Activated effector memory CD4-positive, alpha-beta T cell treated with anti-CD3 and anti-CD28 coated beads, Interleukin-2, amount 50 U/mL, for 16 hours (primary cell): ENCODE data around the gene TFDP2.

Experiments
- DNase-seq: peaks from one replicate; pipeline ENCODE4 v3.0.0-alpha.2; 2020

The TFDP2 gene

DNA sequence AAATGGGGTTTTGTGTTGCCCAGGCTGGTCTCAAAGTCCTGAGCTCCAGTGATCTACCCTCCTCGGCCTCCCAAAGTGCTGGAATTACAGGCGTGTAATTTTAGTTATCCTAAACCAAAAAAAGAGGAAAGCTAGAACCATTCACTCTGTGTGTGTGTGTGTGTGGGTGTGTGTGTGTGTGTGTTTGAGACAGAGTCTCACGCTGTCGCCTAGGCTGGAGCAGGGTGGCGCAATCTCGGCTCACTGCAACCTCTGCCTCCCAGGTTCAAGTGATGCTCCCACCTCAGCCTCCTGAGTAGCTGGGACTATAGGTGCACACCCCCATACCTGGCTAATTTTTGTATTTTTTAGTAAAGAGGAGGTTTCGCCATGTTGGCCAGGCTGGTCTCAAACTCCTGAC, 84.0 kb downstream of the TFDP2 start:
- DNase-seq: no peak

DNA sequence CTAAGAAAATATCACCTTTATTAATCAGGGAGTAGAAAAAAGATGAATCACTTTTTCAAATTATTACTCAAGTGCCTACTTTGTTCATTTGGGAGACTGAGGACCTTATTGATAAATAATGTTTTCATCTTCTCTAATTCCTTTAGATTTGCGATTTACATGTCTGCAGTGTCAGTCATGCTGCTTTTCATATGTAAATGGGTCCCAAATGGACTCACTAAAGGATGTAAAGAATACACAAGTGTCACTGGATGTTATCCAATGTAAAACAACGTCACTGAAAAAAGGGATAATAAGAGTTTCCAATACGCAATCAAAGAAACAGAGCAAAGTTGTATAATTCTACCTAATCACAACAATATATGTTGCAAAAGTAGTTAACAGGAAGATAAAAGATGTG, 84.9 kb downstream of the TFDP2 start:
- no peak for DNase-seq

DNA sequence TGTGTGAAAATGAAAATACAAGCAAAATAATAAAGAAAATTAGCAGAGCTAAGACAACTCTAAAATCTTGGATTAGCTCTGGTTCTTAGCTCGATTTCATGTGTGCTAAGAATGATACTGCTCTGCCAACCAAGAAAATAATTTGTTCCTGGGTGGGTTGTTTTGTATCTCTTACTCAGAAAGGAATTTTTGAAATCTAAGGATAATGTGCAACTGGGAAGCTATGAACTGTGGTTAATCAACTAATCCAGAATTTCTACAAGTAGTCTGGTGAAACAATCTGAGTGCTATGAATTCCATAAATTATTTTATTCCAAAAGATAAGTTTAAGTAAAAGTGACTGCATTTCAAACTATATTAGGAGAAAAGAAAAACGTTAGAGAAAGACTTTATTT, 92.0 kb downstream of the TFDP2 start:
- no peak for DNase-seq

DNA sequence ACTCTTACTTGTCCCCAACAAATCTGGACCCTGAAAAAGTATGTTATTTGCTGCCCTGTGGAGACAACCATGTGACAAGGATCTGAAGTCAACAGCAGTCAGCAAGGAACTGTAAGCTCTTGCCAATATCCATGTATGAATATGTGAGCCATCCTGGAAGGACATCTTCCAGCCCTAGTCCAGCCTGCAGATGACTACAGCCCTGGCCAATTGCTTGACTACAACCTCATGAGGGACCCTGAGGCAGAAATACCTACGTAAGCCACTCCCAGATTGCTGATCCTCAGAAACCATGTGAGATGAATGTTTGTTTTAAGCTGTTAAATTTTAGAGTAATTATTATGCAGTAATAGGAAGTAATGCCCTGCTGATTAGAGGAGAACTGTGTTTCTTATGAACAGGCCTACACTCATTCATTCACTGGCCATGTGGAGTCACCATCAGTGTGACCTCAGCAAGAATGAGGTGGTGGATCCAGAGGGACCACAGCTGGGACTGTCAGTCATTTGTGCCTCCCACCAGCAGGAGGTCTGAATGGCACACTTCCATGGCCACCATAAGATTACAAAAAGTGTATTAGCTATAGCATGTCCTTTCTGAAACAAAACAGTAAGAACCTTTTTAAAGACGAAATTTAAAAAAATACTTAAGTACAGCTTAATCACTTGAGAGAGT, 92.6 kb downstream of the TFDP2 start:
- no peak for DNase-seq

DNA sequence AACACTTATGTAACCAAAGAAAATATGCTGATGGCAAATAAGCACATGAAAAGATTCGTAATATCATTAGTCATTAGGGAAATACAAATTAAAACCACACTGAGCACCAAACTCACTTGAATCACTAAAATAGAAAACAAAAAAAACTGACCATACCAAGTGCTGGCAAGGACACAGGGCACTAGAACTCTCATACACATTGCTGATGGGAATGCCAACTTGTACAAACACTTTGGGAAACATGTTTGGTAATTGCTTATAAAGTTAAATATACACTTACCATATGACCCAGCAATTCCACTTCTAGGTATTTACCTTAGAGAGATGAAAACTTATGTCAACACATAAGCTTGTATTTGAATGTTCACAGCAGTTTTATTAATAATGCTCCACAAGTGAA, 95.5 kb downstream of the TFDP2 start:
- DNase-seq: no peak

DNA sequence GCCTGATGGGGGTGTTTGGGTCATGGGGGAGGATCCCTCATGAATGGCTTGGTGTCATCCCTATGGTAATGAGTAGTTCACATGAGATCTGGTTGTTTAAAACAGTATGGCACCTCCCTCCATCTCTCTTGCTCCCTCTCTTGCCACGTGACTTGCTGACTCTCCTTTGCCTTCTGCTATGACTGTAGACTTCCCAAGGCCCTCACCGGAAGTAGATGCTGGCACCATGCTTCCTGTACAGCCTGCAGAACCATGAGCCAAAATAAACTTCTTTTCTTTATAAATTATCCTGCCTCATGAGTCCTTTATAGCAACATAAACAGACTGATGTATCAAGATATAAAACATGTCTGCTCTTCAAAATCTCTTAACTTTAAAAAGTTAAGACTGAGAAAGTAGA, 96.1 kb downstream of the TFDP2 start:
- DNase-seq: no peak

DNA sequence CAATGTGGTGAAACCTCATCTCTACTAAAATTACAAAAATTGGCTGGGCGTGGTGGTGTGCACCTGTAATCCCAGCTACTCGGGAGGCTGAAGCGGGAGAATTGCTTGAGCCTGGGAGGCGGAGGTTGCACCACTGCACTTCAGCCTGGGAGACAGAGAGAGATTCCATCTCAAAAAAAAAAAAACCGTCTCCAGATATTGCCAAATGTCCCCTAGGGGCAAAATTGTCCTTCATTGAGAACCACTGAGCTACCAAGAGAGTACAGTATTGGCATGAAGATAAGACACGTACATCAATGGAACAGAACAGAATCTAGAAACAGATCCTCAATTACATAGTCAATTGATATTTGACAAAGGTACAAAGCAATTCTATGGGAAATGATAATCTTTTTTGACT, 98.0 kb downstream of the TFDP2 start:
- no peak for DNase-seq

DNA sequence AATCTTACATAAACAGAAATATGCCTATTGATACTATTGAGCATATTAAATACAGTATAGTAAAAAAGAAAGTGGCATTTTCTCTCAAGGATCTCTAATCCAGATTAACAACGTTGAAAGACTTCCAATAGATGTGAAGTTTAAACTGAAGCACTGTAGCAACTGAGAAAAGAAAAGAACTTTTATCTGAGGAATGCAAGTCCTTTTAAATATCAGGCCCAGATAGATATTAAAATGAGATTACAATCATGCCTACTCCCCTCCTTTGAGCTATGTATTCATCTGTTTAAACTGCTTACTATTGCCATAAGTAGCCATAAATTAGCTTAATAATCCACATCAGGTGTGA, 102.3 kb downstream of the TFDP2 start:
- no peak for DNase-seq

DNA sequence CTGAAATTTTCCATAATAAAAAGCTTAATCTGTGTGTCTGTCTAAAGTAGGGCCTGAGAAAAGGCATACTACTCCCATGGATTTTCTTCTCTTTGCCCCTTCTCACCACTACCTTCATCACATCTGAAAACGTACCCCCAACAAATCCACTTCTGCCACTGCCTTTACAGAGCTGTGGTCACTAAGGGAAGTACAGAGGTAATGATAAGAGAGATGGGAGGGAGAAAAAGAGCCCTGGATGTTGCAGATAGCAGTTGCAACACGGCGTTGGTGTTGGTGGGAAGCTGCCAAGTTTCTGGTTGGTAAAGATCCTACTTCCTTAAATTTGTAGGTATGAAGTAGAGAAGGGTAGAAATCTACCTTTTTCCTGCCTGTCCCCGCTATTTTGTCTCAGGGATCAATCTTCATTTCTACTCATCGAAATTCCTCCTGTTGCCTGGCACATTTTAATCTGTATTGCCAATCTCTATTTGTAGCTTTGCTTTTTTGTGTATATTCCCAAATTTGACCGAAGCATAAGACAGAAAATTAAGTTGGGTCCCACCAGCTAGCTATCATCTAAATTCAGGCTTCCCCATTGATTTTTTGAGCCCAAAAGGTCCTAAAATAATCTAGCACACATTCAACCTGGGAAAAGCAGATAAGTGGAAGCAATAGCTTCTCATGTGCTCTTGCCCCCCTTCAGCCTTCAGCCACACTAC, 102.9 kb downstream of the TFDP2 start:
- no peak for DNase-seq

DNA sequence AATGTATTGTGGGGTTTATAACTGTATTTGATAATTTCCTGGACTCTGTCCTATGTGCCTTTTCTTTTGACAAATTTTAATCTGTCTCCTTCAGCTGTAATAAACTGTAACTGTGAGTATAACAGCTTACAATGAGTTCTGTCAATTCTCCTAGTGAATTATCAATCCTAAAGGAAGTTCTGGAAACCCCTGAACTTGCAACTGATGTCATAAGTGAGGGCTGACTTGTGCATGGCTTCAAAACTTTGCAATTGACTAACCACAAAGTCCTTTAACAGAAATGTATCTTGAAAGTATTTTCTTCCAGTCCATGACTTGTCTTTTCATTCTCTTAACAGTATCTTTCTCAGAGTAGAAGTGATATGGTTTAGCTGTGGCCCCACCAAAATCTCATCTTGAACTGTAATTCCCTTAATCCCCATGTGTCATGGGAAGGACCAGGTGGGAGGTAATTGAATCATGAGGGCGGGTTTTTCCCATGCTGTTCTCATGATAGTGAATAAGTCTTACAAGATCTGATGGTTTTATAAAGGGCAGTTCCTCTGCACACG, 108.3 kb downstream of the TFDP2 start:
- no peak for DNase-seq

DNA sequence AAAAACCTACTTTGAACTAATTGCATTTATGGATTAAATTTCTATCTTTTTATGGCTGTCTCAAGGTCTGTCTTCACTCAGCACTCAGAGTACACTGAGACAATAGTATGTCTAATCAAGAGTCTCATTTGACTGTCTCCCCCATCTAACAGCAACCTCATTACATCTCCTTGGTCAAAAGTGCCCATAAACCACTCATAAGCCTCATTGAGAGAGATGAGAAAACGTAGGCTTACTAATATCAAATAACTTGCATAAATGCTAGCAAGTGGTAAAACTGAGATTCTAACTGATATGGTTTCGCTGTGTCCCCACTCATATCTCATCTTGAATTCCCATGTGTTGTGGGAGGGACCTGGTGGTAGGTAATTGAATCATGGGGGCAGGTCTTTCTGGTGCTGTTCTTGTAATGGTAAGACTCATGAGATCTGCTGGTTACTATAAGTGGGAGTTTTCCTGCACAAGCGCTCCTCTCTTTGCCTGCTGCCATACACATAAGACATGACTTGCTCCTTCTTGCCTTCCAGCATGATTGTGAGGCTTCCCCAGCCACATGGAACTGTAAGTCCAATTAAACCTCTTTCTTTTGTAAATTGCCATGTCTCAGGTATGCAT, 113.9 kb downstream of the TFDP2 start:
- no peak for DNase-seq

DNA sequence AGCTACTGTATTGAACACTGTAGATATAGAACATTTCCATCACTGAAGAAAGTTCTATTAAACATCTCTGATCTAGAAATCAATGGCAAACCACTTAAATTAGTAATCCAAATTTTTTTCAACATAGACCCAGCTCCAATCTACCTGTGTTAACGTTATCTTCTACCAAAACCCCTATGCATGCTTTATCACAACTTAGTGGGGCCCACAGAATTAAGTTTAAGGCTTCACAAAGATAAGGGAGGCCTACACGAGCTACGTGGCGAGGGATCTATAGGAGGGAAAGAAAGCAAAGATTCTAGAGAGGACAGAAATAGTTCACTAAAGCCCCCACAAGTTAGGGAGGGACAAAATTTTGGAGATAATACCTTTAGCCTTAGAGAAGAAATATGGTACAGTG, 116.1 kb downstream of the TFDP2 start:
- no peak for DNase-seq

DNA sequence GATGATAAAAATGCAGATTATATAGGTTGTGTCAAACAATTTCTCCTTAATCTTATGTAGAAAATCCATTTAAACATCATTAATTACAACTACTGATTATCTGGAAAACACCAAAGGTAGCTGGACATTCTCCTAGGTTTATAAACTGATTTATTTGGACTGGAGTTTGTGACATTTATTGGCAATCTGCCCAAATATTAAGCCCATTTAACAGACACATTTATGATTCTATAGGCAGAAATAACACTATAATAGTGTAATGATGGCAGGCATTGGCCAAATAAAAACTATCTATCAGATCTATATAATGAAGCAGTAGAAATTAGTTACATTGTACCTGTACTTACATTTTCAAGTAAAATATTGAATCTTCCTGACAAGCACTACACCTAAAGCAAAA, 117.8 kb downstream of the TFDP2 start:
- no peak for DNase-seq

DNA sequence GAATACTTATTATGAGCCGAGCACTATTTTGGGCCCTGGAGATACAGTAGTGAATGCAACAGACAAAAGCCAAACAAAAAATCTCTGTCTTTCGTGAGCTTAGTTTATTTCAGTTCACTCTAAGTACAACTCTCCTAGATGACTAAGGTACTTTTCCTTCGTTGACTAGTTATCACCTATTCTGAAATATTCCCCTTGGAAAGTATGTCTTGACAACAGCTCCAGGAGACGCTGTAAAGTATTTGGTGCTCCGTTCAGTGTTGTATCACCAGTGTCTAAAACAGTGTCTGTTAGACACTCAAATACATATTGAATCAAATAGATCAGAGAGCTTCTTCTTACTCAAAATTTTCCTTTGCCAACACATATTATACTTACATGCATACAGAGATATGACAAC, 119.6 kb downstream of the TFDP2 start:
- DNase-seq: no peak

DNA sequence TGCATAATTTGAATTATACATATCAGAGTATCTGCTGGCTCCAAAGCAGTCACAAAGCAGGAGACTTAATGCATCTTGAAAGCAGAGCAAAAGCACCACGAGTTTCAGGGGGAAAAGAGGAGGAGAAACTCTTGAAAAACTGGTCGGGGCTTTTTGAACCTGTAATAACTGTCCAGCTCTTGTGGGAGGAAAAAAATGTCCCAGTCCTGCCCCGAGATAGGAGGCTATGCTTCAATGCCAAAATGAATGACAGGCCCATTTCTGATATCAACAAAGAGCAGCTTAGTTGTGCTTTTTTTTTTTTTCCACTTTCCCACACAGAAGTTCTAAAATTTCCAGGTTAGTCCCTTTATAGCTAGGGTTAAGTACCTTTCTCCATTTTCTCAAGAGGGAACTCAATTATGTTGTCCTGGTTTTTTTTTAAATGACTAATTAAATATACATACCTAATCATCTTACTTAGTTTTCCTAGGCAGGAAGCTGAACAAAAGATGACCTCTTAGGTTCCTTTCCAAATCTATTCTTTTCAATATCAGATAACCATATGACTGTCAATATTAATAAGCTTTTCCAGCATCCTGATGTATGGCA, 120.2 kb downstream of the TFDP2 start:
- DNase-seq: no peak

DNA sequence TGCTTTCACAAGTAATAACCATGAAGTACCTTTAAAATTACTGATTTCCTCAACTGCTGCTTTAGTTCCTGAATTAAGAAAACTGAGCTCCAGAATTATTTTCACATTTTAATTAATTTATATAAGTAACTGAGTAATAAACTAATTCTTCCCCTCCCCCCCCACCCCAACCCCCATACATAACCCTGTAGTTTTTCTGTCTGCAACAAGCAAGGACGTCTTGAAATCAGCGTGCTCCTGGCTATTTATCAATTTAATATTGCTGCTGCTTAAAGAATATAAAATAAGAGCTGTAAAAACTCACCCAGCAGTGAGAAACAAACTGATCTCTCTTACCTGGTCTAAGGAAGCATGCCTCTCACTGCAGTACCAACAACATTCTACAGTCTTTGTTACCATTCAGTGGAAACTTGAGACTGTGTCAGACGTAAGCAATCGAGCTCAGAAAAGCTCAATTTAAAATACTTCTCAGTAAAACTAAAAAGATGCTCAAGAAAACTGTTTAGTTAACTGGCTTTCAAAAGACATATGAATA, 121.0 kb downstream of the TFDP2 start:
- DNase-seq: no peak

DNA sequence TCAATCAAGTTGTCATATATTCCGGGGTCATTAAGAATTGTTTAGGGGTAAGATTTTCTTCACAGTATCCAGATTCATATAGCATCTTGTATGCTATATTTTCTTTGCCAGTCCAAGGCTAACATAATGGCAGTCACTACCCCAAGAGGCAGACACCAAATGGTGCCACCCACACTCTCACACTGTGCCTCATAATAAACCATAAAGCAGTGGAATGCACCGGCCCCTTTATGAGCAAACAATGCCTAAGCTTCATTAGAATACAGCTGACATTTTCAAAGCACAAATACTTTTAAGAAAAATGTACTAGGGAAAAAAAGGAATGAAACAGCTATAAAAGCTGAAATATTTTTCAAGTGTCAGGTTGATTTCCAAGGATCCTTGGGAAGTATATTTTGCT, 121.6 kb downstream of the TFDP2 start:
- no peak for DNase-seq

DNA sequence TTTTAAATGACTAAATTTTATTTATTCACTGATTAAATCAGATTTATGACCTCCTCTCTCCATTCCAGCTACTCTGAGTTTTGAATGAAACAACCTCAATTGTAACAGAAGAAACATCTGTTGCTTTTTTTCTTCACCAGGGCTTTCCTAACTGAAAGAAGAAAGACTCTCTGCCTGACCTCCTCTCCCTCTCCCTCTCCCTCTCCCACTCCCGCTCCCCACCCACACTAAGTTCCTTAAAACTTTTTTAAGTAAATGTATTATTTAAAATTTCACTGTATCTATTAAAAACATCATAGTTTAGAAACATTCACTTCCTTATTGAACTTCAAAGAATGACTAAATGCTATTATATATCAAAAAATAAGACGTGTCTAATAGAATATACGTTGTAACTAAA, 122.0 kb downstream of the TFDP2 start:
- no peak for DNase-seq

DNA sequence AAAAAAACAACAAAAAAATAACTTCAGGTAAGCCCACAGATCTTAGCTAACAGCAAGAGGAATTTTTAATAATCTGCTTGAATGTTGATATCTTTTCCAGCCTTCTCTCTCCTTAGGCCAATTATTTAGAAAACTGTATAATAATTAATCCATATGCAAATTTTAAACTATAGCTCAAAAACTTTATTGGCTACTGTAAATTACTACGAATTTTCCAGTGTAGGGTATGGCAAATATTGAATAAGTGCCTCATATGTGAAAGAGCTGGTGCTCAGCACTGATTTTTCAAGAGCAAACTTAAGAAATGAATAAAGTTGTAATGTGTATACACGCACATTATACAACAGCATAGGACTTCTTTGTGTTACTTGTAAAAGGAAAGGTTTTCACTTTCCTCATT, 123.0 kb downstream of the TFDP2 start:
- DNase-seq: no peak

DNA sequence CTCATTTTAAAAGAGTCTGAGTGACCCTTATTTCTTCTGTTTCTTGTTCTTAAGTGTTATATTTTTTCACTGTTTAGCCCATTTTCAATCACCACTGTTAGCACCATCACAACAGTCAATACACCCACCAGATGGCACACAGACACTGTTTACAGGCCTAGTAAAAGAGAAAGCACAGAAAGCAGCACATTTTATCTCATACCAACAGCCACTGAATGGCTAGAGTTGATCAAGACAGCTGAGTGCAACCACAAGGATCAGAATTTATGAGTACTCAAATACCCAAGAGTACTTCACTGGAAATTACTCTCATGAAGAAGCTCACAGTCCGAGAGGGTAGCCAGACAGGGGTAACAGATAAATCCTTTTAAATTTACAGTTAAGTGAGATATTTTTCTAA, 127.0 kb downstream of the TFDP2 start:
- DNase-seq: no peak

DNA sequence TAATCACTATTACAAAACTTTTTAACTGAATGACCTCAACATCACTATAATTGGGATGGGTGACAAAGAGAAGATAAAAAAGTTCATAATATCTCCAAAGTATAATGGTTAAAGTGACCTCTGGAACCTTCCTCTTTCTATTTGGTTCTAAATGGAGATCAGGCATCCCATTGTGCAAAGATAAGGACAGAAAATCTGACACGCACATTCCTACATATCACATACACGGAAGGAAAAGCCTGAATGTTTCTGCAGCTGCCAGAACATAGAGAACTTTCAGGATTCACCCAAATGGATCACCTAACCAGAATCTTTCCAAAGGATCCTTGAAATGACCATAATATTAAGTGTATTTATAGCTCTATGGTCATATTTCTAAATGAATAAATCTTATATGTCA, 128.2 kb downstream of the TFDP2 start:
- DNase-seq: no peak

DNA sequence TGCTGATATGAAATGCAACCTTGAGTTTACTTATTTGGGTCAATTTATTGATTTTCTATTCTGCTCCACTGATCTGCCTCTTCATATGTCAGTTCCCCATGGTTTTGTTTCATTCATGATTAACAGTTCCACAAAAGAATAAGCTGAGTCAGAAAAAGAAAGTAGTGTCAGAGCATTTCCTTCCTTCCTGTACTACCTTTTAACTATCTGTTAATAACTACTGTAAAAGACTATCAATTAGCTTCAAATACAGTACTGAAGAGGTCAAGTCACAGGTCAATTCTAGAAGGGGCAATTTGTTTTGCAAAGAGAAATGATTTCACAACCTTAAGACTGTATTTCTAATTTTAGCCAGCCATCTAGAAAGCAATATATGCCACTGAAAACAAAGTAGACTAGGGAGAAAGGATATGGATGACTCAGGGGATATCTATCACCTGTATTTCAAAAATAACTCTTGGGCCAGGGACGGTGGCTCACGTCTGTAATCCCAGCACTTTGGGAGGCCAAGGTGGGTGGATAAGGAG, 129.5 kb downstream of the TFDP2 start:
- DNase-seq: no peak

DNA sequence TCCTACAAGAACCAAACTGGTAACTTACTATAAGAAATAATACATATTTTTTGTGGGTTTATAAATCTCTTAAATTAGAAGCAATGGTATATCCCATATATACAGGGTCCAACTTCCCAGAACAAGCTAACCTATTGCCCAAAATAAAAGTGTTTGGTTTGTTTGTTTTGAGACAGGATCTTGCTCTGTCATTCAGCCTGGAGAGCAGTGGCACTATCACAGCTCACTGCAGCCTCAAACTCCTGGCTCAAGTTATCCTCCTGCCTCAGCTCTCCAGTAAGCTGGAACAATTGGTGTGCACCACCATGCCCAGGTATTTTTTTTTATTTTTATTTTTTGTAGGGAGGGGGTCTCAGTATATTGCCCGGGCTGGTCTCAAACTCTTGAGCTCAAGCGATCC, 135.4 kb downstream of the TFDP2 start:
- no peak for DNase-seq
